OCI-M2 (cell line): ENCODE data around the gene FMO2.

ENCODE experiments used
- DNase-seq: peaks from one replicate; lab custom pipeline; 2025; ENCODE audit not compliant: unreplicated experiment; lab: John Stamatoyannopoulos, UW

The FMO2 gene, protein sequence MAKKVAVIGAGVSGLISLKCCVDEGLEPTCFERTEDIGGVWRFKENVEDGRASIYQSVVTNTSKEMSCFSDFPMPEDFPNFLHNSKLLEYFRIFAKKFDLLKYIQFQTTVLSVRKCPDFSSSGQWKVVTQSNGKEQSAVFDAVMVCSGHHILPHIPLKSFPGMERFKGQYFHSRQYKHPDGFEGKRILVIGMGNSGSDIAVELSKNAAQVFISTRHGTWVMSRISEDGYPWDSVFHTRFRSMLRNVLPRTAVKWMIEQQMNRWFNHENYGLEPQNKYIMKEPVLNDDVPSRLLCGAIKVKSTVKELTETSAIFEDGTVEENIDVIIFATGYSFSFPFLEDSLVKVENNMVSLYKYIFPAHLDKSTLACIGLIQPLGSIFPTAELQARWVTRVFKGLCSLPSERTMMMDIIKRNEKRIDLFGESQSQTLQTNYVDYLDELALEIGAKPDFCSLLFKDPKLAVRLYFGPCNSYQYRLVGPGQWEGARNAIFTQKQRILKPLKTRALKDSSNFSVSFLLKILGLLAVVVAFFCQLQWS

DNA sequence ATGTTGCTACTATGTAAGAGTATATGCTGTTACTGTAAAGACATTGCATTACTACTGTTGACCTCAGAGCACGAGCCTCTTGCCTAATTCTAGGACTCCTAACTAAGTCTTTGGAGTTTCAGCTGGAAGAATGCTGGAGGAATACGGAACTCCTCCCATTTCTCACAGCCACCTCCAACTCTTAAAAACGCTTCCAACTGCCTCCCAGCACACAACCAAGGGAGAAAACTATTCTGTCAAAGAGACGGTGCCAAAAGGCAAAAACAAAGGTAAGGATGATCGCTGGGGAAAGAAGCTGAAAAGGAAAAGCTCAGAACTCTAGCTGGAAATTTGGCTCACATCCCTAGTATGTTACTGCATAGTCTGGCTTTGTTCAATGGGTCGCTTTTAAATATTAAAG, at the start of gene FMO2:
TSS of gene FMO2 (plus strand) at position 210 of the 400 bp plus-strand sequence. CDS start 414 bp downstream, outside the sequence.
- DNase-seq = no peak

- no peak for DNase-seq
These were observed 47.5 kb upstream of the FMO2 start for GRCh38 chr1:171137580-171137979.

- no peak for DNase-seq
These were observed 46.1 kb upstream of the FMO2 start for GRCh38 chr1:171138980-171139379.

DNA sequence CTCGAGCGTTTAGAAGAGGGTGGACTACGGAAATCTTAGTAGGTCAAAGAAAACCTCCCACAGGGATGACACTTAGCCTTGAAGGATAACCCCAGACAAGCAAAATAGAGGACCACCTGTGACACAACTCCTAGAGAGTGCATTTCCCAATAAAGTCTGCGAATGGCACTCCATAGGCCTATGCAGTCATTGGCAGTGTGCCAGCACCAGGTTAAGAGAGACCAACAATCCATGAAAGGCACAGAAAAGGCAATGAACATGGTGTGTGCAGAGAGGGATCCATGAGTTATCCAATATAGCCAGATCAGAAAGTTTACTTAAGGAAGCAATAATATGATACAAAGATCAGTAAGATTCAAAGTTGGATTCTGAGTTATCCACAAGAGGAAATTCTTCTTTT, 45.2 kb upstream of the FMO2 start:
- DNase-seq = no peak

GRCh38 chr1:171140401-171140800, 44.7 kb upstream of the FMO2 start:
- DNase-seq = no peak

DNA sequence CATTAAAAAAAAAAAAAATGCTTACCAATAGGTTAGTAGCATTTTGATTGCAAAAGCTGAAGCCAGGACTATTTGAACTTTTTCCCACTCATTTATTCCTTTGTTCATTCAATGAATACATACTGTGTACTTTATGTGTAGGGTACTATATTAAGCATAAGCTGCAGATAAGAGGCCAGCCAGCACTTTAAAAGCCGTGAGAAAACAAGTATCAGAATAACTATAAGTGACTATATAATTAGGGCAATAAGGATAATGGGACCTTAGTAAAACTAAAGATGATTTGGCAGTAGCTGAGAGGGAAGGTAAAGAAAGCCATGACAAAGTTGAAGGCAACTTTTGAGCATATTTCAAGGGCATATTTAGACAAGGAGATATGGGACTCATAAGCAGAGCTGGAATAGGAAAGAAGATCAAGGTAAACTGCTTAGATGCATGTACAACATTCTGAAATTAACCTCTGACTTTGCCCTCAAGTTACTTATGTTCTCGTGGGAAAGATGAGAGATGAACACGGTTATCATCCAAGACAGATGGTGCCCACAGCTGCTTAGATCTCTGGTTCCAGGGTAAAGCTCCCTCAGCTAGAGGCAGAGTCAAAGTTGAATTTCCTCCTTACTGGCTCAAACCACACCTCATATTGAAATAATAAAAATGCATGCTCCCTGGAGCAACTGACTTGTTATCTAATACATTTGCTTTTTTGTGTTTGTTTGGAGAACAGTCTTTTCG, 44.0 kb upstream of the FMO2 start:
- DNase-seq = no peak

GRCh38 chr1:171141688-171142415, 43.2 kb upstream of the FMO2 start:
- no peak for DNase-seq

- no peak for DNase-seq
These were observed 42.4 kb upstream of the FMO2 start for GRCh38 chr1:171142416-171143385.

GRCh38 chr1:171150156-171150555, 34.9 kb upstream of the FMO2 start:
- DNase-seq = no peak

DNA sequence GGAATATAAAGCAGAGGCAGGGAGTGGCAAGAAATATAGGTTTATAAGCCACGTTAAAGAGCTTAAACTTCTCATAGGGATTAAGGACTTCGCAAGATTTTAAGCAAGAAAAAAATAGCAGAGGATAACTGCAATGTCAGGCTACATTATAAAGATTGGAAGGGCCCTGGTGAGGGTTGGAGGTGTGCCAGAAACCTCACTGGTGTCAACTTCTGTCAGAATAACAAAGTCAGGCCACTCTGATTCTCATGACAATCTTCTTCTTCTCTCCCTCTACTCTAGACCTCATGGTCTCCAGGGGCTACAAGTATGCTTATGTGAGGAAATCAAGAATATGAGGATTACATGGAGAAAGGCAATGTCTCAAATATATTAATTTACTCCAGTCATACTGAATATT, 32.6 kb upstream of the FMO2 start:
- DNase-seq = no peak

GRCh38 chr1:171155484-171155883, 29.6 kb upstream of the FMO2 start:
- DNase-seq = no peak

DNA sequence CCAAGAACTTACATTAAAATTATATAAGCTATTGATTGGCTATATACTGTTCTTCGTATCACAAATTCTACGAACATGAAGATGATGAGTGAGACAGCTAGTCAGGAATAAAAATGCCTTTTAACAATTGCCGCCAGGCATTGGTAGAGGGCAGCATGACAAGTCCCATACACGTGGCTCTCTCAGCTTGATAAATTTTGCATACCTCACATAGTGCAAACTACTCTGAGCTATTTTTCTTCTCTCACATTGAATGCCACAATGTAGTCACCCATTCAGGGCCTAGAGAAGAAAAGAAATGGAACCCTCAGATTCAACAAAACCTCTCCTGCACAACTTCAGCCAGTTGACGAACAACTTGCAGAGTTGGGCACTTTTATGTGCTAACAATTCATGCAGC, 27.0 kb upstream of the FMO2 start:
- no peak for DNase-seq

DNA sequence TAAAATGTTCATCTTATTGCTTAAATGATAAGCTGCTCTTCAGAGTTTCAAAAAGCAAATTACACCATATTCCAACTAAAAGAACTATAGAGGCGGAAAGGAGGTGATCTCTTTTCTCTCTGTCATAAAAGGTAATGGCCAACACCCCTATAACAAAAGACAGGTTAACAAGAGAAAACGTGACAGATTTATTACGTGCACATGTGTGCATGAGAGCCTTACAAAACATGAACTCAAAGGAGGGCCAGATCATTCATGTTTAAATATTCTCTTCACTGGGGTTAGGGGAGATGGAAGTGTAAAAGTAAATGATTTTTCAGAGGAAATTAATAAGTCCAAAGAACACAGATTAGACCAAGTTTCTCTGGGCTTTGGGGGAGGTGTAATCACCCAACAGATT, 26.5 kb upstream of the FMO2 start:
- no peak for DNase-seq

GRCh38 chr1:171159148-171159547, 26.0 kb upstream of the FMO2 start:
- no peak for DNase-seq

DNA sequence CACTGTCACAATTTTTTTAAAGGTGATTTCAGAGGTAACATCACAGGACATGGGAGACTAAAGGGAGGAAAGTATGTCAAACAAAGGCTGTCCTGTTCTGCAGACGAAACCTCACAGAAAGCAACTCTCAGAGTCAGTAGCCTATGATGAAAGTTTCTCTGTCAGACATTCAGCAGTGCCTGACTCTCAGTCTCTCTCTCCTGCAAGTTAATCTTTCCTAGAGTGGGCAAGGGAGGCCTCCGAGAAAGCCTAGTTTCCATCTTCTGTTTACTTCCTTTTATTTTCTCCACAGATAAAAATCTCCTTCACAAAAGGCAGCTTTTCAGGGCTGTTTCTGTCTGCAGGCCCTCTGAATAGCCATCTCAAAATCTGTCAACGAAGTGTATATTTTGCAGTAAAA, 24.9 kb upstream of the FMO2 start:
- DNase-seq = no peak

GRCh38 chr1:171160639-171161354, 24.3 kb upstream of the FMO2 start:
- no peak for DNase-seq

- DNase-seq = no peak
These were observed 23.7 kb upstream of the FMO2 start for GRCh38 chr1:171161431-171161830.

DNA sequence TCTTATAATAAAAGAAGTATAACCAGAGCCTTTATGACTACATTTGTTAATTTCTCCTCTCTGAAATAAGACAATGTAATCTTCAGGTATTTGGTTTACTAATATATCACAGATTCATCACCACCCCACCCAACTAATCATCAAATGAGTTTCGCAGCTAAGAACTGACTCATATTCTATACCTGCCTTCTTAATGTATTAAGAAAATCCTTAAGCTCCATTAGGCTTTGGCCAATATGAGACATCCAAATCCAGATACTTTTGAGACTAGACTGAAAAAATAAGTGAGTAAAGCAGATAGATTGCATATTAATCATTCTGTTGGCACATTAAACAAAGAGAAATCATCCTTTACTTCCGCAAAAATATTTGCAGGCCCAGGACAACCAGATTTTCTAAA, 18.7 kb upstream of the FMO2 start:
- no peak for DNase-seq

GRCh38 chr1:171167785-171168184, 17.3 kb upstream of the FMO2 start:
- DNase-seq = no peak

- no peak for DNase-seq
These were observed 12.6 kb upstream of the FMO2 start for GRCh38 chr1:171172471-171172870.
